GM19099 (cell line): ENCODE measurements around the gene ABHD12.

ENCODE experiments used
- POLR2A ChIP-seq: IDR thresholded peaks from 3 replicates; pipeline ENCODE4 v1.6.1; 2011; ENCODE audit warnings: low read depth; ENCODE audit not compliant: insufficient read length; ENCODE audit errors: extremely low read depth

ABHD12 gene

DNA sequence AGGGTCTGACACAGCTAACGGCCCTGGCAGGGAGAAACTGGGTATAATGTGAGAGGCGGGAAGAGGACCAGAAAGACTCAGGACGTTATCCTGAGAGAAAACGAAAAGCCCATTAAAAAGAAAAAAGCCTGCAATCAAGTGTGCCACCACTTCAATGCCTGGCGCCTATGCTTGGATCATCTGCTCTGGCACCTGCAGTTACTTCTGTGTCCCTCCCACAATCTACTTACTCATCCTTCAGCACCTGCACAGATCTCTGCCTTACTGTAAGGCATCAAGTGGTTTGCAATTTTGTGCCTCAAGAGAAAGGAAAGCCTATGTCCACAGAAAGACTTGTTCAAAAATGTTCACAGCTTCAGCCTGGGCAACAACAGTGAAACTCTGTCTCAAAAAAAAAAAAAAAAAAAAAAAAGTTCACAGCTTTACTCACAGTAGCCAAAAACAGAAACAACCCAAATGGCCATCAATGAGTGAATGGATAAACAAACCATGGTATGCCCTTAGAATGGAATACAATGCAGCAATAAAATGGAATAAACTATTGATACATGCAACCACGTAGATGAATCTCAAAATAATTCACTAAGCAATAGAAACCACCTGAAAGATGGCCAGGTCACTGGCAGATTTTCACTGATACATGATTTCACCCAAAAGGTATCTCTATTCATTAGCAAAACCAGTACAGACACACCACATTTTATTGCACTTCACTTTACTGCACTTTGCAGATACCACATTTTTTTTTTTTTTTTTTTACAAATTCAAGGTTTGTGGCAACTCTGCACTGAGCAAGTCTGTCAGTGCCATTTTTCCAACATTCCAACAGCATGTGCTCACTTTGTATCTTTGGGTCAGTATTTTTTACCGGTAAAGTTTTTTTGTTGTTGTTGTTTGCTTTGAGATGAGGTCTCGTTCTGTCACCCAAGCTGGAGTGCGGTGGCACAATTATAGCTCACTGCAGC lies 48.6 kb downstream of the ABHD12 start:
- TF ChIP-seq POLR2A = no peak

DNA sequence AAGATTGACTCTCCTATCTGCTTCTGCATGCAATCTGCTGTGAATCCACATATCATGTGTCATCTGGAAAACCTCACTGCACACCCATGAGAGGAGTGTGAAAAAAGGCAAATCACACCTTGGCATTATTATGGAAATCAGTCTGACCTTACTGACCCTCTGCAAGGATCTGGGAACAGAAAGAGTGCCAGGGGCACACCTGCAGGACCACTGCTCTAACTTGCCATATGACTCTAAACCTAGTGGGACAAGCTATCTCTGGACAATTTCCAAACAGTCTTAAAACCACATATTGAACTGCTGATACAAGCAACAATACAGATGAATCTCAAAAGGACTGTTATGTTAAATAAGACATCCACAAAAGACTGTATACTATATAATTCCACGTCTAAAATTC lies 50.3 kb downstream of the ABHD12 start:
- TF ChIP-seq POLR2A = no peak

DNA sequence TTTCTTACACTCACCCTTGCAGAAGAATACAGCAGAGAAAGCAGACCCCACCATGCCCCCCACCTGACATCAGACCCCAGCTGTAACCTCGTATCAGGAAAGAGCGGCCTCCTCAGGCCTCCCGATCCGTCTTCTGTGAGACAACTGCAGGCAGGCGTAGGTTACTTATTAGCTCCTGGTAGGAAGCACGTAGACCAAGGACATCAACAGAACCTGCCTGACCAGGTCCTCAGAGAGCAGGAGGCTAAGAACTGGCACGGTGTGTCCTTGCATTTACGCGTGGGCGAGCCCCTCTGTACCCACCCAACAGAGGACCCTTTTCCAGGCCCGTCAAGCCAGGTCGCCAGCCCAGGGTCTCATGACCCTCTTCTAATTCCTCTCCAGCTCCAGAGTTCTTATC lies 51.0 kb downstream of the ABHD12 start:
- no peak for TF ChIP-seq POLR2A

DNA sequence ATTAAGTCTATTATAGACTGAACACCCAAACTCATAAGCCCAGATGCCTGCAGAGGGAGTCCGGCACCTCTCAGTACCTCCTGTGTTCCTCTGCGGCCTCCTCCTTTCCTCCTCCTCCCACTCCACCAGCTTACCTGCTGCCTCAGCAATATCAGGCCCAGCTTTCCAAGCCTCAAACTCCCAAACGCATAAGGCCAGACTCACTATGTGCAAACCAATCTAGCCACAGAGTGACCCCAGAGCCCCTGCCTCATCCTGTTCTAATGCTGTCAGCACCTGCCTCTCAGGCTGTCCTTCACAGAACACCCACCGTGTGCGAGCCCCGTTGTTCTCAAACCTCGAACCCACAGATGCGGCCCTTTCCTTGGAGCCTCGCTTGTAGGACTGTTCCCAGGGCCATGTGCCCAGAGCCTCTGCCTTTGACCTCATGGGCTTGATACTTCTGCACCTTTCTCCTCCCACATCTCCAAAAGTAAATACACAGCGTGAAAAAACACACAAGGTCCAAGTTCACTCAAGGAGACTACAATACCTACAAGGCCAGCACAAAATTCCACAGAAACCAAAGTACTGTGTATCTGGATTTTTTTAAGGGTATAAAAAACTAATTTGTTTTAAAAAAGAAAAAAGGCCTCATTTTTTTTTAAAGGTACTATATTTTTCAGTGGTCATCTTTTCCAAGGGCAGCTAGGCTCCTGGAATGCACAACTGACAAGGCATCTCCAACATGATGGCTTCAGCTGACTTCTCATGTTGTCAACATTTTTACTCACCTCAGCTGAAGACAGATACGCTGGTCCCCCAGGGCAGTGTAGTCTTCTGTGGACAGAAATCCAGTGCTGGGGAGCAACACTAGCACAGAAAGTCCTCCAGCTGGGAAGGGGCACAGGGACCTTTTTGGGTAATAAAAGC lies 52.3 kb downstream of the ABHD12 start:
- no peak for TF ChIP-seq POLR2A

DNA sequence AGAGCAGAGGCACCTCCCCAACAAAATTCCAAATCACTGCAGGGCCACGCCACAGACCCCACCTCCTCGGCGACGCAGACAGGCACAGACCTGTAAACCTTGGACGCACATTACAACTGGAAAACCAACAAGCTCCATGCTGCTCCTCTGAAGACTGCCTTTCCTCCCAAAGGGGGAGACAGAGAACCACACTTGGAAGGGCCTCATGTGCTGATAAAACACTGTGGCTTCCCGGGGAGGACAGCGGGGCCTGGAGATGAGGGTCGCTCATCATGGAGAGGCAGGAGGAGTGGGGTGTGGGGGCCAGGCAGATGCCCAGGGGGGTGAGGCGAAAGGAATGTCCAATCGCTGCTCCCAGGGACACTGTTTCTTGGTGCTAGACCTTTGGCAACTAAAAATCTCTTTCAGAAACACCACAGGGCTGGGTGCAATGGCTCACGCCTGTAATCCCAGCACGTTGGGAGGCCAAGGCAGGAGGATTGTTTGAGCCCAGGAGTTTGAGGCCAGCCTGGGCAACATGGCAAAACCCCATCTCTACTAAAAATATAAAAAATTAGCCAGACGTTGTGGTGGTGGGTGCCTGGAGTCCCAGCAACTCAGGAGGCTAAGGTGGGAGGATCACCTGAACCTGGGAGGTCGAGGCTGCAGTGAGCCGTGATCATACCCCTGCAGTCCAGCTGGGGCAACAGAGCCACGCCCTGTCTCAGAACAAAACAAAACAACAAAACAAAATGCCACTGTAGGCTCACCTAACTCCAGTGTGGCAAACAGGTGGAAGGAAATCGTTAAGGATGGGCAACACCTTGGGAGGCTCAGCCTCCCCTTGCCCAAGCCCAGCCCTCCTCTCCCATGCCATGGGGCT lies 53.8 kb downstream of the ABHD12 start:
- no peak for TF ChIP-seq POLR2A

DNA sequence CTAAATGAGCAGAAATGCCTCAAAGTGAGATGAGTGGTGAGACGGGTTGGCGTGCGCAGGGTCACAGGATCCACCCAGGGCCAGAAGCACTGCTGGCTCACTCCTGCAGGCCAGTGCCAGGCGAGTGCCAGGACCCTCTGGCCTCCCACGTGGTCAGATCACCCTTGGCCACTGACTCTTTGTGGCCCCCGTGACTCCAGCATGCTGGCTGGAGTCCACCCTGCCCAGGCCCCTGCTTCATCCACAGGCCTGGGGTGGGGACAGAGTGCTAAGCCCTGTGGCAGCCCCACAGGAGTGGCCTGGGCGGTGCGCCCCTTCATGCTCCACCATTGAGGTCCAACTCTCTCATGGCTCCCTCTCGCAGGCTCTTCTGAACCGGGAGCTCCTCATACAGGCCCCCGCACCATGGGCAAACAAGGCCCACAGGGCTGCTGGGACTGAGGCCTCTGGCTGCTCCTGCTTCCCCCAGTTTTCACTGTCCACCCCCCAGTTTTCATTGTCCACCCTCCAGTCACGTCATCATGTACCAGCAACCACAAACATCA lies 61.6 kb downstream of the ABHD12 start:
- no peak for TF ChIP-seq POLR2A

GRCh38 chr20:25327521-25328235 lies 63.0 kb downstream of the ABHD12 start:
- no peak for TF ChIP-seq POLR2A

GRCh38 chr20:25325997-25326396 lies 64.6 kb downstream of the ABHD12 start:
- TF ChIP-seq POLR2A = no peak

- no peak for TF ChIP-seq POLR2A
Observed at GRCh38 chr20:25325073-25325472, 65.6 kb downstream of the ABHD12 start.

GRCh38 chr20:25324412-25324811 lies 66.2 kb downstream of the ABHD12 start:
- no peak for TF ChIP-seq POLR2A

DNA sequence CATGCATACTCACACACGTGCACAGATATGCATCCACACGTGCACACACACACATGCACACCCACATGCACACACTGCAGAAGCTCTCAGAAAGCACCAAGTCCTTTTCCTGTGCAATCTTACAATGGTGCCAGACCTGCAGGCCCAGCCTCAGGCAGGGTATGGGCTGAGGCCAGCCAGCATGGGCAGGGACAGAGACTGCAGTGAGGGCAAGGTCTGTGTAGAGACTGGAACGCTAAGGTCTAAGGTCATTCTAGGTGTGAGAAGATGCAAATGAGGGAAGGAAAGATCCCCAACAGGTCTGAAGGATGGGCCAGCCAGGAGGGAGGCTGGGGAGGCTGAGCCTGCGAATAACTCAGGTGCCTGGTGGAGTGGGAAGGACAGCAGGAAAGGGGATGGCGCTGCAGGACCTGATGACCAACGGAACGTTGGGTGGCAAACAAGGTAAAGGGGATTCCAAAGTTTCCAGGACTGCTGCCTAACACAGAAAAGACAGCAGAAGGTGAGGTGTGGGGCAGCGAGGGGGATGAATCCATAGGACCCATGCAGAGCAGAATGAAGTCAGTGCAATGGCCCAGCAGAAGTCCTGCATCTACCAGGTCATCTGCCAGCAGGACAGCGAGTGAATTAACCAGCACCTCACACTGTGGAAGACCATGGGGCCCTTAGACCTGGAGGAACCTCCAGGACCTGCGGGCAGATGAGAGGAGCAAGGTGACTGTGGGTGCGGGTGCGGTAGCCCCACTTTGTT lies 67.0 kb downstream of the ABHD12 start:
- TF ChIP-seq POLR2A = no peak

DNA sequence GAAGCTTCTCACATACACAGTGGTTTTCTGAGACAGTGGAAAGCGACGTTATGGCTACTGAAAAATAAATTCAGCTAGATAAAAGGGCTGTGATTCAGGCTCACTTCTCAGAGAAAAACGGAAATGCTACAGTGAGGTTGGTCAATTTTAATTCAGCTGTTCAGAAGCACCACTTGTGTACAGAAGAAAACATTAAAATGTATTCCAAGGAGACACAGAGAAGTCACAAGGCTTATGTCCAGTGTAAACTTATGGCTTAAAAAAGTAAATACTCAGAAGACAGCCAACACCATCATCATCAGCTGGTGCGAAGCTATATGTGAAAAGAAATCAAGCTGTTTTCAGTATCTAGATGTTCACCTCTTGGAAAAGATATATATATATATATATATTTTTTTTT lies 68.6 kb downstream of the ABHD12 start:
- TF ChIP-seq POLR2A = no peak

GRCh38 chr20:25321262-25321831 lies 69.3 kb downstream of the ABHD12 start:
- TF ChIP-seq POLR2A = no peak

DNA sequence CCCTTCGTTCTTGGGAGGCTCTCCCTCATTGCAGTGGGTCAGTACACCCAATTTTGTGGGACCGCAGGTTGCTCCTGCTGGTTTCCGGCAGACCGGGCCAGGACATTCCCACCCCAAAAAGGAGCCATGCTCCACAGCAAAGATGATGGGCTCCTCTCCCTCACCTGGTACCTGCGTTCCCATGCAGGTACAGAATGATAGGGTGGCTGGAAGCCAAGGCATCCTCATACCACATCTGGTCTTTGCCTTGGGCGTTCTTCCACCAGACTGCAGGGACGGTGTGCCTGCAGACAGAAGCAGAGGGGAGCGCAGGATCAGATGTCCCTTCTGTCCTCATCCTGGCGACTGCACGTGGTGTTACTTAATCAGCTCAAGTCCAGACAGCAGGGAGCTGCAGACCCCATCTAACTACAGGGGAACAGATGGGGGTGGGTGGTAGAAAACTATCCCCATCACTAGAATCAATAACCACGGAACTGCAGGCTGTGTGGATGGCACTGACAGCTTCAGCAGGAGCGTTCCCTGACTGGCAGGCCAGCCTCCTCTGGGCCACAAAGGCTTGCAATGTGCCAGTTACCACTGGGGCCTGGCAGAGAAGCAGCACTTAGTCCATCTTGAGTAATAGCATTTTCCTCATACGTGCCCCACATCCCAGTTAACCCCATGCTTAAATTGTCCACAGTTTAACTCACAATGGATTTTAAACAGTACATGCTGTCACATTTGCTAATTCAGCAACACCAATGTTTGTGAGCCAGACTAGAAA lies 70.4 kb downstream of the ABHD12 start:
- no peak for TF ChIP-seq POLR2A
